Effector memory CD4-positive, alpha-beta T cell (primary cell): ENCODE results near the gene MAS1.

Experiments
- DNase-seq, 3 donors: peaks; one replicate each; pipeline ENCODE4 v3.0.0-alpha.2; 2020
- H3K27ac ChIP-seq: 2 replicates; pipeline ENCODE4 v1.7.0; 2013; ENCODE audit warnings: mild to moderate bottlenecking, low read length, moderate library complexity; ENCODE audit not compliant: insufficient read depth, poor library complexity, severe bottlenecking
- H3K27me3 ChIP-seq: replicated peaks from 2 replicates; pipeline ENCODE4 v1.7.0; 2013; ENCODE audit warnings: mild to moderate bottlenecking, low read length; ENCODE audit not compliant: insufficient read depth, control insufficient read depth, poor library complexity, severe bottlenecking
- H3K36me3 ChIP-seq: 2 replicates; pipeline ENCODE4 v1.7.0; 2013; ENCODE audit warnings: mild to moderate bottlenecking, low read length, moderate library complexity; ENCODE audit not compliant: control insufficient read depth, insufficient read depth
- H3K4me1 ChIP-seq: 2 replicates; pipeline ENCODE4 v1.7.0; 2013; ENCODE audit warnings: low read length, mild to moderate bottlenecking; ENCODE audit not compliant: control insufficient read depth, insufficient read depth, poor library complexity, severe bottlenecking
- H3K4me3 ChIP-seq: 2 replicates; pipeline ENCODE4 v1.7.0; 2013; ENCODE audit warnings: low read length, low read depth, mild to moderate bottlenecking; ENCODE audit not compliant: insufficient read depth, poor library complexity, severe bottlenecking
- H3K9me3 ChIP-seq: 2 replicates; pipeline ENCODE4 v1.7.0; 2013; ENCODE audit warnings: mild to moderate bottlenecking, low read length, moderate library complexity; ENCODE audit not compliant: control insufficient read depth

The MAS1 gene

DNA sequence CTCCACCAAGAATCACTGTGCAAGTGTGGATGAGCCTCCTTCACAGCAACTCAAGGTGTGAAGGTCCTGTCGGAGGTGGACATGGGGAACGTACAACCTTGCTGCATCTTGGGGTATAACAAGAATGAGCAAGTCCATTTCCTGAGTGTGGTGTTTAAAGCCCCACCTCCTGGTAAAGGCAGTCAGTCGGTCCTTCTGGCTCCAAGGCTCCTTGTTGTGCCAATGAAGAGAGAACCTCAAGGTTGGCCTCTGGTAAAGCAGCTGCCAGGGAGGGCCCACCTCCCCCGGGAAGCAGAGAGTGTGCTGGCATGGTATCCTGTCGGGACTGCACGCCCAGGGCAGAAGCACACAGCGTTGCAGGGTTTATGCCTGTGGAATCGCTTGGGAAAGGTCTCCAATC is 12.4 kb upstream of the MAS1 start:
- DNase-seq, result no peak
- Histone ChIP-seq H3K27me3 (peaks cover 2% of the 10 kb centered on the region), H3K4me3 (no peak overlapping the region), H3K27ac (no peak overlapping the region), H3K36me3 (no peaks in the 10 kb centered on the region), H3K4me1 (no peaks in the 10 kb centered on the region), H3K9me3 (no peaks in the 10 kb centered on the region)

DNA sequence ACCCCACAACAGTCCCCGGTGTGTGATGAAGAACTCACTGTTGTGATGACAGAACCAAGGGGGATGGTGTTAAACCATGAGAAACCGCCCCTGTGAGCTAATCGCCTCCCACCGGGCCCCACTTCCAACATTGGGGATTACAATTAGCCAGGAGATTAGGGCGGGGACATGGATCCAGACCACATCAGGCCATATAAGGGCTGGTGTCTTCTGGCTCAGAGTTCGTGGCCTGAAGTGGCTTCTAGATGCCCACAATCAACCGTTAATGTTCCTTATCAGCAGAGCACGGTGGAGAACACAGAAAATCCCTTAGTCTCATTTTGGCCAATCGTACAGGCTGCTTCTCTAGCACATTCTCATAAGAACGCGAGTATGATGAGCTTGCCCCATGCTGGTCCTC is 10.9 kb upstream of the MAS1 start:
- H3K27ac ChIP-seq, result no peak overlapping the region

GRCh38 chr6:159880412-159880975 is 10.3 kb upstream of the MAS1 start:
- H3K27me3 ChIP-seq, result no peaks in the 10 kb centered on the region
- H3K9me3 ChIP-seq, result no peaks in the 10 kb centered on the region
- no peak for DNase-seq
- no peak overlapping the region for H3K27ac ChIP-seq
- H3K4me3 ChIP-seq, result no peak overlapping the region
- no peaks in the 10 kb centered on the region for H3K4me1 ChIP-seq
- no peaks in the 10 kb centered on the region for H3K36me3 ChIP-seq

More for the DNA sequence above, 10.9 kb upstream of the MAS1 start:
- H3K9me3 ChIP-seq, result no peaks in the 10 kb centered on the region
- no peak for DNase-seq
- H3K4me3 ChIP-seq, result no peak overlapping the region
- H3K27me3 ChIP-seq, result no peaks in the 10 kb centered on the region
- no peaks in the 10 kb centered on the region for H3K4me1 ChIP-seq
- H3K36me3 ChIP-seq, result no peaks in the 10 kb centered on the region

GRCh38 chr6:159884720-159885119 is 6.1 kb upstream of the MAS1 start:
- DNase-seq, result no peak
- no peaks in the 10 kb centered on the region for H3K36me3 ChIP-seq
- no peaks in the 10 kb centered on the region for H3K9me3 ChIP-seq
- no peak overlapping the region for H3K4me3 ChIP-seq
- H3K27ac ChIP-seq, result no peak overlapping the region
- no peaks in the 10 kb centered on the region for H3K4me1 ChIP-seq
- no peaks in the 10 kb centered on the region for H3K27me3 ChIP-seq

- Histone ChIP-seq H3K9me3 (no peaks in the 10 kb centered on the region), H3K36me3 (no peaks in the 10 kb centered on the region), H3K4me1 (no peaks in the 10 kb centered on the region), H3K27me3 (no peaks in the 10 kb centered on the region), H3K4me3 (no peak overlapping the region), H3K27ac (no peak overlapping the region)
- no peak for DNase-seq
These were observed 4.5 kb upstream of the MAS1 start for GRCh38 chr6:159886270-159886669.

GRCh38 chr6:159887146-159887545 is 3.6 kb upstream of the MAS1 start:
- Histone ChIP-seq H3K27me3 (no peaks in the 10 kb centered on the region), H3K27ac (no peak overlapping the region), H3K9me3 (no peaks in the 10 kb centered on the region), H3K4me3 (no peak overlapping the region), H3K36me3 (no peaks in the 10 kb centered on the region), H3K4me1 (no peaks in the 10 kb centered on the region)
- DNase-seq, result no peak

GRCh38 chr6:159887761-159888160 is 3.0 kb upstream of the MAS1 start:
- Histone ChIP-seq H3K27me3 (no peaks in the 10 kb centered on the region), H3K27ac (no peak overlapping the region), H3K36me3 (no peaks in the 10 kb centered on the region), H3K9me3 (no peaks in the 10 kb centered on the region), H3K4me1 (no peaks in the 10 kb centered on the region), H3K4me3 (no peak overlapping the region)
- DNase-seq, result no peak

- Histone ChIP-seq H3K36me3 (no peaks in the 10 kb centered on the region), H3K27me3 (no peaks in the 10 kb centered on the region), H3K27ac (no peak overlapping the region), H3K4me3 (no peak overlapping the region), H3K9me3 (no peaks in the 10 kb centered on the region), H3K4me1 (no peaks in the 10 kb centered on the region)
- DNase-seq, result no peak
These were observed 587 bp upstream of the MAS1 start for GRCh38 chr6:159890201-159890600.

DNA sequence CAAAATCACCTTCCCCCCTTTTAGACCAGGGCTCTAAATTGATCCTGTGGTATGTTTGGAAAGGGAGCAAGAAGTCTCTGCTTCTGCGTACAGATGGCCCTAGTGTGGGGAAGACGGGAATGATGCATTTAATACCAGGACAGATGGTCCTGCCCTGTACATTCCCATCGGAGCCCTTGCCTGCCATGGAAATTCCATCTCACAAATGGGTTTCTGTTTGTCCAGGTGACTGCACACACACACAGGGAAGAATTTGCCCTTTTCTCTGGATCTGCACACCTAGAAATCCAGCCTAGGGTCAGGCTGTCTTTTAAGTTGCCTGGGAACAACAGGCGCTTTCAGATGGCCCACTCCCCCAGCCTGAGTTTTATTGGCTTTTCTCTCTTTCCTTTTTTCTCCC is 1.3 kb downstream of the MAS1 start:
- Histone ChIP-seq H3K9me3 (no peaks in the 10 kb centered on the region), H3K27ac (no peak overlapping the region), H3K4me3 (no peak overlapping the region), H3K4me1 (no peaks in the 10 kb centered on the region), H3K36me3 (no peaks in the 10 kb centered on the region), H3K27me3 (no peaks in the 10 kb centered on the region)
- DNase-seq, result no peak

GRCh38 chr6:159893064-159893463 is 2.3 kb downstream of the MAS1 start:
- H3K4me1 ChIP-seq, result no peaks in the 10 kb centered on the region
- no peaks in the 10 kb centered on the region for H3K9me3 ChIP-seq
- no peaks in the 10 kb centered on the region for H3K36me3 ChIP-seq
- H3K4me3 ChIP-seq, result no peak overlapping the region
- no peak for DNase-seq
- no peaks in the 10 kb centered on the region for H3K27me3 ChIP-seq
- no peak overlapping the region for H3K27ac ChIP-seq

GRCh38 chr6:159894991-159895390 is 4.2 kb downstream of the MAS1 start:
- H3K4me3 ChIP-seq, result no peak overlapping the region
- no peaks in the 10 kb centered on the region for H3K4me1 ChIP-seq
- DNase-seq, result no peak
- no peaks in the 10 kb centered on the region for H3K9me3 ChIP-seq
- H3K27ac ChIP-seq, result no peak overlapping the region
- no peaks in the 10 kb centered on the region for H3K27me3 ChIP-seq
- no peaks in the 10 kb centered on the region for H3K36me3 ChIP-seq
